ENCODE measurements around the gene EPM2A. TPM values are rescaled to one million over a fixed set of nuclear protein-coding genes. Genes with fewer than 3 reads are reported as not detected.

The EPM2A gene
- total RNA-seq, 1 donor from 2014 or later = 21.9 TPM

DNA sequence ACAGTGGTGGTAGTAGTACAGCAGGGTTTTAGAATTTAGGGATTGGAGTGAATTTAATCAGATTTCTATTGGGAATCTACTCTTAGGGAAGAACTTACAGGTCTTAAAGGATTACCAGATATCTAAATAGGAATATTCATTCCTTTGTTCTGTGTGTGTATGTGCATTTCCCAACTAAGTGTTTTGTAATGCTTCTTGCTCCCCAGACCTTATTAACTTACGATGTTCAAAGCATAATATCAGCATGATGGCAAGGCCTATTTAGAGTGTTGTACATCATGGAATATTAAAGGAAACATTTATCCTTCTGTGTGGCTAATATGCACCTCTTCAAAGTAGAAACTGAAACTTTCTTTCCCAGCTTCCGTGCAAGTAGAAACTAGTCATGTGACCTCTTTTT is 133.9 kb downstream of the EPM2A start:
- Mint-ChIP-seq H3K9me3 (peaks cover 6% of the 10 kb centered on the region), H3K27ac (no peak overlapping the region), H3K4me3 (no peak overlapping the region), H3K36me3 (ENCODE audit: low read depth) (no peaks in the 10 kb centered on the region), H3K4me1 (no peaks in the 10 kb centered on the region), H3K27me3 (no peaks in the 10 kb centered on the region)
- no peak for ATAC-seq (ENCODE audit: low read depth)
- ChIA-PET CTCF (no interaction called here), POLR2A (no interaction called here)
- intact Hi-C loops (cut with micrococcal nuclease) = no loop called here
- DNase-seq = no peak
- TF ChIP-seq, protein P1, sequence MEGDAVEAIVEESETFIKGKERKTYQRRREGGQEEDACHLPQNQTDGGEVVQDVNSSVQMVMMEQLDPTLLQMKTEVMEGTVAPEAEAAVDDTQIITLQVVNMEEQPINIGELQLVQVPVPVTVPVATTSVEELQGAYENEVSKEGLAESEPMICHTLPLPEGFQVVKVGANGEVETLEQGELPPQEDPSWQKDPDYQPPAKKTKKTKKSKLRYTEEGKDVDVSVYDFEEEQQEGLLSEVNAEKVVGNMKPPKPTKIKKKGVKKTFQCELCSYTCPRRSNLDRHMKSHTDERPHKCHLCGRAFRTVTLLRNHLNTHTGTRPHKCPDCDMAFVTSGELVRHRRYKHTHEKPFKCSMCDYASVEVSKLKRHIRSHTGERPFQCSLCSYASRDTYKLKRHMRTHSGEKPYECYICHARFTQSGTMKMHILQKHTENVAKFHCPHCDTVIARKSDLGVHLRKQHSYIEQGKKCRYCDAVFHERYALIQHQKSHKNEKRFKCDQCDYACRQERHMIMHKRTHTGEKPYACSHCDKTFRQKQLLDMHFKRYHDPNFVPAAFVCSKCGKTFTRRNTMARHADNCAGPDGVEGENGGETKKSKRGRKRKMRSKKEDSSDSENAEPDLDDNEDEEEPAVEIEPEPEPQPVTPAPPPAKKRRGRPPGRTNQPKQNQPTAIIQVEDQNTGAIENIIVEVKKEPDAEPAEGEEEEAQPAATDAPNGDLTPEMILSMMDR (IDR thresholded peaks at IDR 0.05) = no peak

DNA sequence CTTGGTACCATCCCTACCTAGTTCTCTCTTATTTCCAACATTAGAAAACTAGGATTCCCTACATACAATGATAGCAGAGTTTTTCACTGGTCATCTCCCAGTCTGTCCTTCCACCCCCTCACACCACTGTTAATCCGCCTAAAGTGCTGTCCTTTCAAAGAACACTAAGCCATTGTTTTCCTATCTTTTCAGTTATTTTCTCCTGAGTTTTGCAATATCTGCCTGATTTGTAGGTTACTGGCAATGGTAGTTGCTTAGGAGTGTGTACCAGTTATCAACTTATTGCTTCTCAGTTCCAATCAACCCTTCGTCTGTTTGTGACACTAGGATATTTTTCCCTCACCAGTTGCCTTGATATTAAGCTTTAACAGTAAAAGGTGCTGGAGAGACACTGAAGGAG is 135.0 kb downstream of the EPM2A start:
- ChIA-PET POLR2A (no interaction called here), CTCF (no interaction called here)
- intact Hi-C loops (cut with micrococcal nuclease) = no loop called here
- Mint-ChIP-seq H3K36me3 (ENCODE audit: low read depth) (no peaks in the 10 kb centered on the region), H3K9me3 (peaks cover 6% of the 10 kb centered on the region), H3K4me1 (no peaks in the 10 kb centered on the region), H3K27me3 (no peaks in the 10 kb centered on the region), H3K4me3 (no peak overlapping the region), H3K27ac (no peak overlapping the region)
- DNase-seq (no peak), ATAC-seq (ENCODE audit: low read depth) (no peak)
- TF ChIP-seq, protein P1 (IDR thresholded peaks at IDR 0.05) = no peak

DNA sequence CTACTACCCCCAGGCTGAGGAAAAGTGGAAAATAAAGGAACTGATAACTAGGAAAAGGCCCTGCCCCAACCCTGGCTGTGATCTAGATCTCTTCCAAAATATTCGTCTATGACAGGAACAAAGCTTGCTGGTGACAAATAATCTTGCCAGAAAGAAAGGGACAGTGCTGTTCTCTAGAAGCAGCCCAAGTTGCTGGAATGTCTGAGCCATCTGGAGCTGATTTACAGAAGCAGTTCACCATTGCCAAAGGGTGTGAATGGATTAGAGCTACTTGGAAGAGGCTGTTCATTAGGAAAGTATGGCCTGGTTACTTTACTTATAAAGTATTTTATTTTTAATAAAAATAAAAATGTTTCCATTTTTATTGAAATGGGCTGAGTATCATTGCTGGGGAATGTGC is 146.3 kb downstream of the EPM2A start:
- POLR2A ChIA-PET = no interaction called here
- intact Hi-C loops (cut with micrococcal nuclease) = no loop called here

DNA sequence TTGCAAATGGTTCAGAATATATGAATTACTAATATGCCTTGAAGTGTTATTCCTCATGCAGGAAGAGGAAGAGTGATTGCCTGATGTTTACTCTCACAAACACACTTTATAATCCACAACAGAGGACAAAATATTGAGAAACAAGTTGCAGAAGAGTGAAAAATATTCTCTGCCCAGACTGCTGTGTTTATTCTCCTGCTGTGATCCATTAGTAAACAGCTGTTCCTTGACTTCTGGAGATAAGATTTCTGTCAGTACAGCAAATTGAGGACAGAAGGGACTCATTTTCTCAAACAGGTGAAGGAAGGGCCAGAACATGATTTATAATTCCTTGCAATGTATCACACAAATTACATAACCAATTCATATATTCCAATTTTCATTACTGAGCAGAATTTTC is 148.0 kb downstream of the EPM2A start:
- intact Hi-C loops (cut with micrococcal nuclease) = no loop called here
- DNase-seq = no peak
- ChIA-PET POLR2A (no interaction called here), CTCF (no interaction called here)
- H3K4me1 Mint-ChIP-seq = no peaks in the 10 kb centered on the region
- H3K9me3 Mint-ChIP-seq = peaks cover 8% of the 10 kb centered on the region
- H3K4me3 Mint-ChIP-seq = no peak overlapping the region
- TF ChIP-seq, protein P1 (IDR thresholded peaks at IDR 0.05) = no peak
- ATAC-seq (ENCODE audit: low read depth) = no peak
- H3K27ac Mint-ChIP-seq = no peak overlapping the region
- H3K36me3 Mint-ChIP-seq (ENCODE audit: low read depth) = no peaks in the 10 kb centered on the region
- peaks cover 2% of the 10 kb centered on the region for H3K27me3 Mint-ChIP-seq

More for the DNA sequence above, 146.3 kb downstream of the EPM2A start:
- CTCF ChIA-PET = no interaction called here
- DNase-seq (no peak), ATAC-seq (ENCODE audit: low read depth) (no peak)
- TF ChIP-seq, protein P1 (IDR thresholded peaks at IDR 0.05) = no peak
- Mint-ChIP-seq H3K36me3 (ENCODE audit: low read depth) (no peaks in the 10 kb centered on the region), H3K9me3 (peaks cover 7% of the 10 kb centered on the region), H3K27ac (no peak overlapping the region), H3K4me1 (no peaks in the 10 kb centered on the region), H3K27me3 (peaks cover 2% of the 10 kb centered on the region), H3K4me3 (no peak overlapping the region)

DNA sequence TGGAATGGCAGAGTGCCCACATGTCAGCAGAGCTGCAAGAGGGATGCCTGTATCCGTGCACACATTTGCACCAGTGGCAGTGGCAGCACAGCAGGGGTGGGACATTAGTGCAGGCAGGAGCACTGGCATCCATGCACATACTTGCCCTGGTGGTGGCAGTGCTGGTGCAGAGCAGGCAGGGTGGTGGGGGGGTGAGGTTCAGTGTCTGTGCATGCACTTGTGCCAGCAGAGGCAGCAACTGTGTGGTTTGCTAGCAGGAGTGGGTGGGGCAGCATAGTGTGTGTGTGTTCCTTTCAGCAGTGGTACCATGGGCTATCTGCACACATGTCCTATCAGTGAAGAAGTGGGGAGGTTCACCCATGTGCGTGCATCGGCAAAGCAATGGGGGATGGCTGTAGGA is 151.6 kb downstream of the EPM2A start:
- no peak for DNase-seq
- ChIA-PET POLR2A (no interaction called here), CTCF (no interaction called here)
- no peak overlapping the region for H3K4me3 Mint-ChIP-seq
- H3K27me3 Mint-ChIP-seq = peaks cover 4% of the 10 kb centered on the region
- ATAC-seq (ENCODE audit: low read depth) = no peak
- no peaks in the 10 kb centered on the region for H3K4me1 Mint-ChIP-seq
- no peak overlapping the region for H3K27ac Mint-ChIP-seq
- peaks cover 13% of the 10 kb centered on the region for H3K9me3 Mint-ChIP-seq
- H3K36me3 Mint-ChIP-seq (ENCODE audit: low read depth) = no peaks in the 10 kb centered on the region
- TF ChIP-seq, protein P1 (IDR thresholded peaks at IDR 0.05) = no peak
- intact Hi-C loops (cut with micrococcal nuclease) = no loop called here

Other genes starting within 250 kb of the EPM2A start
- 5.8 and 6.1 TPM in 2 replicates for gene FBXO30, start 79.3 kb upstream of the EPM2A start, total RNA-seq
- 27.1 and 31.8 TPM in 2 replicates for gene SHPRH, start 228.8 kb upstream of the EPM2A start, total RNA-seq

Data from activated B cell treated with CpG ODN at 0.5 μM for 24 hours (primary cell).